AG08395 (cell line): ENCODE results near the gene PAX6.
A peak's percentile ranks its signal among the peaks of the same experiment; 100 is the strongest.

Source experiments
- DNase-seq: peaks from one replicate; pipeline ENCODE4 v3.0.0; 2012; ENCODE audit warnings: mixed read lengths, low spot score

PAX6 gene

GRCh38 chr11:31810779-31811647, at the start of gene PAX6:
Gene PAX6, minus strand, starts transcription at chr11:31811322. Its CDS starts 4,911 bp downstream, at chr11:31806411.
- DNase-seq, result peak; percentile 84

- no peak for DNase-seq
Observed at GRCh38 chr11:31860391-31860790, 49.3 kb upstream of the PAX6 start.

- DNase-seq, result no peak
Observed at GRCh38 chr11:31856248-31856647, 45.1 kb upstream of the PAX6 start.

- DNase-seq, result no peak
Observed at GRCh38 chr11:31855466-31855865, 44.3 kb upstream of the PAX6 start.

- DNase-seq, result no peak
Observed at GRCh38 chr11:31850365-31850764, 39.2 kb upstream of the PAX6 start.

GRCh38 chr11:31847761-31848160, 36.6 kb upstream of the PAX6 start:
- no peak for DNase-seq

- no peak for DNase-seq
Observed at GRCh38 chr11:31845331-31845730, 34.2 kb upstream of the PAX6 start.

GRCh38 chr11:31844351-31844750, 33.2 kb upstream of the PAX6 start:
- no peak for DNase-seq

GRCh38 chr11:31841435-31841834, 30.3 kb upstream of the PAX6 start:
- DNase-seq, result no peak

- DNase-seq, result no peak
Observed at GRCh38 chr11:31834237-31834636, 23.1 kb upstream of the PAX6 start.

- no peak for DNase-seq
Observed at GRCh38 chr11:31830406-31830805, 19.3 kb upstream of the PAX6 start.

GRCh38 chr11:31828217-31828616, 17.1 kb upstream of the PAX6 start:
- no peak for DNase-seq

GRCh38 chr11:31827455-31828206, 16.5 kb upstream of the PAX6 start:
- DNase-seq, result no peak

- DNase-seq, result no peak
Observed at GRCh38 chr11:31826536-31827438, 15.7 kb upstream of the PAX6 start.

- no peak for DNase-seq
Observed at GRCh38 chr11:31825838-31826484, 14.8 kb upstream of the PAX6 start.

GRCh38 chr11:31824879-31825837, 14.0 kb upstream of the PAX6 start:
- no peak for DNase-seq

- DNase-seq, result no peak
Observed at GRCh38 chr11:31824332-31824878, 13.3 kb upstream of the PAX6 start.

GRCh38 chr11:31823644-31824331, 12.7 kb upstream of the PAX6 start:
- no peak for DNase-seq

GRCh38 chr11:31822927-31823643, 12.0 kb upstream of the PAX6 start:
- DNase-seq, result no peak
